Testis (tissue), 2 donors: ENCODE results near the gene TST.

Experiments used
- POLR2A ChIP-seq: fragments of 450-650 bp; IDR thresholded peaks from one replicate; pipeline ENCODE4 v1.6.1; 2017; ENCODE audit warnings: antibody characterized with exemption, mild to moderate bottlenecking, moderate library complexity
- TF ChIP-seq, protein P1 (sequence below), 3 experiments: fragments of 450-650 bp in 2 of 3; fragments of 200-600 bp in 1 of 3; sonication (generic) in 1 of 3; IDR thresholded peaks; one replicate each; pipeline ENCODE4 v1.5.1; 2016 to 2019; ENCODE audit warnings: antibody characterized with exemption in 3 of 3, mild to moderate bottlenecking in 2 of 3, moderate library complexity in 1 of 3

DNA sequence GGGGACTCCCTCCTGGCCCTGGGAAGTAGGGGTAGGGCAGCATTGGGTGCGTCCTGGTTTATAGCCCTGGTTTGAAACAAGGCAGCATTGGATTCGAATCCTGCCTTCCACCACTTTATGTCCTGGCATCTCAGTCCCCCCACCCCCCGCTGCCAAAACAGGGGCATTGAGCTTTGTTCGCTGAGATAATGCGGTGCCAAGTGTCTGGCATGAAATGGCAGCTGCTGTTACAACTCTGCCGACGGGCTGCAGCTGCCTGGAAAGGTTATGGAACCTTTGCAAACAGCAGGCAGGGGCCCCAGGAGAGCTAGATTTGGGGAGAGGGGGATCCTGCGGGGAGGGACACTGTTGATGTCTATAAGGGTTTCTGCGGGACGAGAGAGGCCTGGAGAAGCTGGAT lies 1.9 kb downstream of the TST start:
- TF ChIP-seq, protein P1, sequence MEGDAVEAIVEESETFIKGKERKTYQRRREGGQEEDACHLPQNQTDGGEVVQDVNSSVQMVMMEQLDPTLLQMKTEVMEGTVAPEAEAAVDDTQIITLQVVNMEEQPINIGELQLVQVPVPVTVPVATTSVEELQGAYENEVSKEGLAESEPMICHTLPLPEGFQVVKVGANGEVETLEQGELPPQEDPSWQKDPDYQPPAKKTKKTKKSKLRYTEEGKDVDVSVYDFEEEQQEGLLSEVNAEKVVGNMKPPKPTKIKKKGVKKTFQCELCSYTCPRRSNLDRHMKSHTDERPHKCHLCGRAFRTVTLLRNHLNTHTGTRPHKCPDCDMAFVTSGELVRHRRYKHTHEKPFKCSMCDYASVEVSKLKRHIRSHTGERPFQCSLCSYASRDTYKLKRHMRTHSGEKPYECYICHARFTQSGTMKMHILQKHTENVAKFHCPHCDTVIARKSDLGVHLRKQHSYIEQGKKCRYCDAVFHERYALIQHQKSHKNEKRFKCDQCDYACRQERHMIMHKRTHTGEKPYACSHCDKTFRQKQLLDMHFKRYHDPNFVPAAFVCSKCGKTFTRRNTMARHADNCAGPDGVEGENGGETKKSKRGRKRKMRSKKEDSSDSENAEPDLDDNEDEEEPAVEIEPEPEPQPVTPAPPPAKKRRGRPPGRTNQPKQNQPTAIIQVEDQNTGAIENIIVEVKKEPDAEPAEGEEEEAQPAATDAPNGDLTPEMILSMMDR (IDR thresholded peaks at IDR 0.05): no peak
- no peak for TF ChIP-seq POLR2A
